SIG-M5 treated with dmso at 0.1 percent for 504 hours (cell line): ENCODE data around the gene C4BPA.

ENCODE experiments used
- DNase-seq: peaks from one replicate; lab custom pipeline; 2025; ENCODE audit not compliant: unreplicated experiment; lab: John Stamatoyannopoulos, UW

The C4BPA gene

DNA sequence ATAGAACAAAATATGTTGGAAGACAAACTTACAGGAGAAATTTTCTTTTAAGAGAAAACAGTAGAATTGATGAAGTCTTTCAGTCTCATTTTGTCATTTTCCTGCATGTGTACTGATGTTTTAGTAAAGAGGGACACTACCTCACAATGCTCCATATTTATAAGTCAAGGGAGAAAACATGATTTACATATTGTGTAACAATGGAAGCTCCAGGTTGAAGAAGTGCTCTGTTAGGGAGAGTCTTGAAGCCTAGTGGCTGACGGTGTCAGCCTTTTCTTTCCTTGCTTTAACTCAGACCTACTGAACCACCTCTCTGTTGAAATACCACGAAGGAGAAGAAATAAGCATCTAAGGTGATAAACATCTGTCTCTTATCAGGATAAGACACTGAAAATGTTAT lies 75.0 kb downstream of the C4BPA start:
- no peak for DNase-seq

- DNase-seq, result no peak
Observed at GRCh38 chr1:207181847-207182246, 77.8 kb downstream of the C4BPA start.

GRCh38 chr1:207186503-207186902 lies 82.5 kb downstream of the C4BPA start:
- DNase-seq, result no peak

DNA sequence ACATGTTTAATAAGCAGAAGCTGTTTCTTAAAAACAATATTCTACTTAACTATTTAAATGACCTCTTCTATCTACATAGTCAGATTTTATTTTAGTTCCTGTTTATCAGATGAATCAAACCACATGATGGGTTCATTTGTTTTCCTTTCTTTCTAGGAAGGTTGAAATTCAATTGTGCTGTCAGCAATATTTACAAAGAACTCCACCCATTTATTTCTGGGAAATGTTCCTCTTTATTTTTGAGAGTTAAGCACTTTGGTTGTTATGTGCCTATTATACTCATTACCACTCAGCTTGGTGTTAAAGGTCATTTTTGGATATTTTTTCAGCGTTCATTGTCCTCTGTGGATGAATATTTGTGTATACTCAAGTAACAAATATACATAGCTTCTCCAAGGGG lies 84.9 kb downstream of the C4BPA start:
- no peak for DNase-seq

DNA sequence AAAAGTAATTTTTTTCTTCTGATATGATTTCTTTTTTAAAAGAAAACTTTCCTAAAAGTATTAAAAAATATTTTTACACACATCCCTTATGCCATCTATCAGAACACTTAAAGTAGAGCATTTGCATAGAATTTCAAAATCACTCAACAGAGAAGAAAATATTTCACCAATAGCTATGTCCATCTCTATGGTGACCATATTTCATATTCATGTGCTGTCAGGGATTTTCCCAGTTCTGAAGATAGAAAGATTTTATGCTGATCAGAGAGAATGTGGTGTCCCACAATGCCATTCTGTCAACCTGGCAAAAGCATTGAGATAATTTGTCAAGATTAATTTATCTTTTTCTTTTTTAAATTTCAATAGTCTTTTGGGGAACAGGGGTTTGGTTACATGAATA lies 87.0 kb downstream of the C4BPA start:
- no peak for DNase-seq

GRCh38 chr1:207191776-207192175 lies 87.7 kb downstream of the C4BPA start:
- DNase-seq, result peak; percentile 27

DNA sequence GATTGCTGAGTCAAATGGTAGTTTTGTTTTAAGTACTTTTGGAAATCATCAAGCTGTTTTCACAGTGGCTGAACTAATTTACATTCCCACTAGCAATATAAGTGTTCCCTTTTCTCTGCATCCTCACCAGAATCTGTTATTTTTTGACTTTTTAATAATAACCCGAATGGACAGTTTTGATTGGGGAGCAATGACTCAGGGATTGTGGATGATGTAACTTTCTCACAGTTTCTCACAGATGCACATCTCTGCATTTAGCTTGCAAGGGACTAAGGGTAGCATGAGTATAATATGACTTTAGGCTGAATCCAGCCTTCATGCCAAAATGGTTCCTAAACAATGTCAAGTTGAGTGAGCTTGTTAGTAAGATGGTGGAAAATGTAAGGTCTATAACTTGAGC lies 90.2 kb downstream of the C4BPA start:
- DNase-seq, result no peak
